Heart left ventricle (tissue), 13 donors: Measurements from ENCODE around the gene PANK4.

Experiments used
- POLR2A ChIP-seq, 2 donors: fragments of 450-650 bp; IDR thresholded peaks; one replicate each; pipeline ENCODE4 v1.6.1; 2017; ENCODE audit warnings: antibody characterized with exemption in 2 of 2, mild to moderate bottlenecking in 2 of 2, moderate library complexity in 2 of 2
- TF ChIP-seq, protein P1 (sequence below), 12 donors: fragments of 200-600 bp; sonication (generic) in 4 of 12; IDR thresholded peaks; one replicate each; pipeline versions ENCODE4 v1.5.0 to v1.8.0; 2018 to 2022; ENCODE audit warnings: antibody characterized with exemption in 12 of 12, mild to moderate bottlenecking in 5 of 12
- donor health status: ischemic (EF 13 %, LVEDD 7.1; RV severe dilation, severe dysfunction).
- donor health status: DM: no; HTN: yes; CAD: no.
- donor health status: DM: no; HTN: no; CAD: no.
- donor health status: ischemic (EF 25% LVEDD 6.9; RV normal size, moderate dysfunction).
- donor health status: ischemic (EF 25% LVEDD 5.7; RV mildly dilated, moderate dysfunction).
- donor health status: ischemic (EF 35%, LVEDD 5.7; RV mildly dilated, moderate dysfunction).
- donor health status: nonischemic (EF 11% LVEDD 7.7; RV severe dilation, severe dysfunction).
- donor health status: DM: yes; HTN: yes; CAD: no.
- donor health status: PGD.
- donor health status: ischemic (EF 29% LVEDD 5.4; RV normal size, mild dysfunction).
- donor health status: nonischemic (EF 23%, LVEDD 6.1; RV moderate dilation, normal function).

DNA sequence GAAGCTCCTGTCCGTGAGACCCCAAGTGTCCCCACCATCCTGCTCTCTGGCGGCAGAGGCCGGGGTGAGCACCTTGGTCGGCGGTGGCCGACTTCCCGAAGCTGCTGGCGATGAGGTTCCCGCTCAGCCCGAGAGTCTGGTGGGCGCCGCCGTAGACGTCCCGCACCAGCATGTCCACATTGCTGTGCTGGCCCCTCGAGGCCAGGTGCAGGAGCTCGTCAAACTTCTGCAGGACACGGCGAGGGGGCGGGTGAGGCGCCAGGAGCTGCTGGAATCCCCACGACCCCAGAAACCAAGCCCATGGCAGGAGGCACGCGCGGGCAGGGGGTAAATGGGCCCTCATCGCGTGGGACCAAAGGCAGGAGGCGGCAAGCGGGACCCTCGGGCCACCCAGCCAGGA is 6.7 kb downstream of the PANK4 start:
- TF ChIP-seq, protein P1, sequence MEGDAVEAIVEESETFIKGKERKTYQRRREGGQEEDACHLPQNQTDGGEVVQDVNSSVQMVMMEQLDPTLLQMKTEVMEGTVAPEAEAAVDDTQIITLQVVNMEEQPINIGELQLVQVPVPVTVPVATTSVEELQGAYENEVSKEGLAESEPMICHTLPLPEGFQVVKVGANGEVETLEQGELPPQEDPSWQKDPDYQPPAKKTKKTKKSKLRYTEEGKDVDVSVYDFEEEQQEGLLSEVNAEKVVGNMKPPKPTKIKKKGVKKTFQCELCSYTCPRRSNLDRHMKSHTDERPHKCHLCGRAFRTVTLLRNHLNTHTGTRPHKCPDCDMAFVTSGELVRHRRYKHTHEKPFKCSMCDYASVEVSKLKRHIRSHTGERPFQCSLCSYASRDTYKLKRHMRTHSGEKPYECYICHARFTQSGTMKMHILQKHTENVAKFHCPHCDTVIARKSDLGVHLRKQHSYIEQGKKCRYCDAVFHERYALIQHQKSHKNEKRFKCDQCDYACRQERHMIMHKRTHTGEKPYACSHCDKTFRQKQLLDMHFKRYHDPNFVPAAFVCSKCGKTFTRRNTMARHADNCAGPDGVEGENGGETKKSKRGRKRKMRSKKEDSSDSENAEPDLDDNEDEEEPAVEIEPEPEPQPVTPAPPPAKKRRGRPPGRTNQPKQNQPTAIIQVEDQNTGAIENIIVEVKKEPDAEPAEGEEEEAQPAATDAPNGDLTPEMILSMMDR (IDR thresholded peaks at IDR 0.05), result no peak
- no peak for TF ChIP-seq POLR2A (IDR thresholded peaks at IDR 0.05)
